ENCODE measurements around the gene OR5L2.

DNA sequence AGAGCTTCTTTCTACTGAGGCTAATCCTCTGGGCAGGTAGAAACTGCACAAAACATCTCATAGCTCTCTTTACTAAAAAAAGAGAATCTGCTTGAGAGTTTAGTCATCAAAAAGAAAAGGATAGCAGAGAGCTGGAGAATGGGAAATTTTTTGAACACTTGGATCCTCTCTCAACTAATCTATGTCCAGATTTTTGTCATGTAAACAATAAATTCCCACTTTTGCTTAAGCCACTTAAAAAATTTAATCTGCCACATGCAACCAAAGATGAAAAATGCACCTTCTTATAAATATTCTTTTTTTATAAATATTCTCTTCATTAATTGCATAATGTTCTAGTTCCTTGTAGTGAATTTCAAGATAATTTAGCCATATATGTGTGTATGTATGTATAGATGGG is 22.0 kb downstream of the OR5L2 start:
- TF ChIP-seq, protein P1, sequence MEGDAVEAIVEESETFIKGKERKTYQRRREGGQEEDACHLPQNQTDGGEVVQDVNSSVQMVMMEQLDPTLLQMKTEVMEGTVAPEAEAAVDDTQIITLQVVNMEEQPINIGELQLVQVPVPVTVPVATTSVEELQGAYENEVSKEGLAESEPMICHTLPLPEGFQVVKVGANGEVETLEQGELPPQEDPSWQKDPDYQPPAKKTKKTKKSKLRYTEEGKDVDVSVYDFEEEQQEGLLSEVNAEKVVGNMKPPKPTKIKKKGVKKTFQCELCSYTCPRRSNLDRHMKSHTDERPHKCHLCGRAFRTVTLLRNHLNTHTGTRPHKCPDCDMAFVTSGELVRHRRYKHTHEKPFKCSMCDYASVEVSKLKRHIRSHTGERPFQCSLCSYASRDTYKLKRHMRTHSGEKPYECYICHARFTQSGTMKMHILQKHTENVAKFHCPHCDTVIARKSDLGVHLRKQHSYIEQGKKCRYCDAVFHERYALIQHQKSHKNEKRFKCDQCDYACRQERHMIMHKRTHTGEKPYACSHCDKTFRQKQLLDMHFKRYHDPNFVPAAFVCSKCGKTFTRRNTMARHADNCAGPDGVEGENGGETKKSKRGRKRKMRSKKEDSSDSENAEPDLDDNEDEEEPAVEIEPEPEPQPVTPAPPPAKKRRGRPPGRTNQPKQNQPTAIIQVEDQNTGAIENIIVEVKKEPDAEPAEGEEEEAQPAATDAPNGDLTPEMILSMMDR (IDR thresholded peaks at IDR 0.05) = no peak
- TF ChIP-seq POLR2A (IDR thresholded peaks at IDR 0.05) = no peak

Data from testis (tissue), 2 donors.